OCI-LY3 (cell line): Measurements from ENCODE around the gene DENND1A.

ENCODE experiments used
- CTCF ChIP-seq: fragments of 200-600, 300-600 bp; sonication (generic); IDR thresholded peaks from 2 replicates; pipeline ENCODE4 v1.5.1; 2014; ENCODE audit warnings: antibody characterized with exemption, low read length, low read depth
- EZH2phosphoT487 ChIP-seq: fragments of 200-600 bp; shearing (Covaris generic); IDR thresholded peaks from 2 replicates; pipeline ENCODE4 v1.6.1; 2018; ENCODE audit warnings: antibody characterized with exemption, mixed run types, low read depth

DNA sequence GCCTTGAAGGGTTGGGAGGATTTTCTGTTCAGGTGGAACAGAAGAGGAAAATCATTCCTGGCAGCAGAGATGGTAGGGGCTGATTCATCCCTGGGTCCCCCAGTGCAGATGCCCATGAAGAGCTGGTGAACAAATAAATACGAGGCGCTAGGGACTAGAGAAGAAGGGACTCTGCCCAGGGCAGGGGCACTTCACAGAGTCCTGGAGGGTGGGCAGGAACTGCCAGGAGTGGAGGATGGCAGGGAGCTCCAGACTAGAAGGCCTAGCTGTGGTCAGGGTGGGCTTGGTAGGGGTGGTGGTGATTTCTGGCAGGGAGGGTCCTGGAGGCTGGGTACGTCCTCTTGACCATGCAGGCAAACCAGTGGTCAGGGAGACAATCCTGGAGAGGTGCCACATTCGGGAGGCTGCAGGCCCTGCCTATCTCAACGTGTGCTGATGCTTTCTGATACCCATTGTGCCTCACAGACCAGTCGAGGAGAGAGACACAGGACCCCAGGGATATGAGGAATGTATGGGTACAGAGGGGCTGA, 504.0 kb downstream of the DENND1A start:
- TF ChIP-seq CTCF, result no peak
- TF ChIP-seq EZH2phosphoT487, result no peak
